Inflammatory macrophage (primary cell): ENCODE data around the gene INIP.

Experiments used
- DNase-seq, 2 donors: peaks; one replicate each; pipeline ENCODE4 v3.0.0-alpha.2; 2020 to 2022
- total RNA-seq, 18 experiments: gene quantifications; one replicate each; lab custom pipeline; 2026; ENCODE audit warnings: mixed read lengths in 6 of 18, inconsistent platforms in 2 of 18; lab: John Stamatoyannopoulos, UW

INIP gene, protein sequence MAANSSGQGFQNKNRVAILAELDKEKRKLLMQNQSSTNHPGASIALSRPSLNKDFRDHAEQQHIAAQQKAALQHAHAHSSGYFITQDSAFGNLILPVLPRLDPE
- 23.7 to 97.1 (median 65.8) reads per million in 18 experiments for total RNA-seq

DNA sequence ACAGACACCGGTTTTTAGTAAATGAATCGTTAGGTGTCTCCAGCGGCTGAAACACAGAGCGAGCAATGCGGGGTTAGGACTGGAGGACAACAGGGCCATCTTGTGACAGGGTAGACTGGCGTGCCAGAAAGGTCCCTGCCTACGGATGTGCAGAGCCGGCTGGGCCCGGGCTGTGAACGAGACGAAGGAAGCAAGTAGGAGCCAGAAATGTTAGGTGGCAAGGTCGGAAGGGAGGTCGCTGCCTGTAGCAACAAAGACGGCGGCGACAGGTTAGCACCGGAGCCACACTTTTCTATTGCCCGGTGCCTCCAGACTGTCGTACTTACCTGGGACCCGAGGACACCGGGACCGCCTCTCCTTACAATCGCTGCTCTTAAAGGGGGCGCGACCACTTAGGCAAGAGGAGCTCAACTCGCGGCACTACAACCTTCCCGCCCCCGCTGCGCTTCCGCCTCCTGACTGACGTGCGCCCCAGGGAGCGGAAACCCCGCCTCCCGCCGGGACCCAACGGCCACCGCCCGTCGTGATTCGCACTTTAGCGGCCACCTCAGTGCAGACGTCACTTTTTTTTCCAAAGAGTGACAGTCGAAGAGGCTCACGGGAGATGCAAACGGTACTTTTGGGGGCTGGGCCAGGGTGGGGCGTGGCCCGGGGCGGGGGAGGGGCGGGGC, at the start of gene INIP:
Gene INIP (minus strand): TSS at position 457 of the 671 bp plus-strand sequence. CDS start 1,632 bp downstream, outside the sequence.
- DNase-seq = peak; percentile 98 to 99

DNA sequence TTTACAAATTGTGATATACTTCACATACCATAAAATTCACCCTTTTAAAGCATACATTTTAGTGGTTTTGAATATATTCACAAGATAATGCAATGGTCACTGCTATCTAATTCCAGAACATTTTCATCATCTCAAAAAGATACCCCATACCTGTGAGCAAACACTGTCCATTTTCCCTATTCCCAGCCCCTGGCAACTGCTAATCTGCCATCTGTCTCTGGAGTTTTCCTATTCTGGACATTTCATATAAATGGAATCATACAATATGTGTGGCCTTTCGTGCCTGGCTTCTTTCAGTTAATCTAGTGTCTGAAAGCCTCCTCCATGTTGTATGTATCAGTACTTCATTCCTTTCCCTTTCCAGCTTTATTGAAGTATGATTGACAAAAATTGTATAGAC, 47.4 kb upstream of the INIP start:
- no peak for DNase-seq

DNA sequence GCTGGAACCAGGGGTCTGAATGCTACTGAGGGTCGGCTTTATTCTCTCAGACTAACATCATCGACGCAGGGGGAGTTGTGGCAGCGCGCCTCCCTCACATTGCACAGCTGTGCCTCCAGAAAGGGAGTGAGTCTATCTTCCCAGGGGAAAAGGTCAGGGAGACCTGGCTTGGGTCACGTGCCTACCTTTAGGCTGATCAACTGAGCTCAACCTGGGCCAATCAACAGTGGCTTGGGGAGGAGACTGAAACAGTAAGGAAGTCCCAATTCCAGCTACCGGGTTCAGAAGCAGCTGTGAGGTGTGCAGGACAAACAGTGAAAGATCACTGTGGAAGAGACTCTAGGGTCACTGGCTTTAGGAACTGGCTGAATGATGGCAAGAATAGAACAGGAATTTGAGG, 46.9 kb upstream of the INIP start:
- no peak for DNase-seq

DNA sequence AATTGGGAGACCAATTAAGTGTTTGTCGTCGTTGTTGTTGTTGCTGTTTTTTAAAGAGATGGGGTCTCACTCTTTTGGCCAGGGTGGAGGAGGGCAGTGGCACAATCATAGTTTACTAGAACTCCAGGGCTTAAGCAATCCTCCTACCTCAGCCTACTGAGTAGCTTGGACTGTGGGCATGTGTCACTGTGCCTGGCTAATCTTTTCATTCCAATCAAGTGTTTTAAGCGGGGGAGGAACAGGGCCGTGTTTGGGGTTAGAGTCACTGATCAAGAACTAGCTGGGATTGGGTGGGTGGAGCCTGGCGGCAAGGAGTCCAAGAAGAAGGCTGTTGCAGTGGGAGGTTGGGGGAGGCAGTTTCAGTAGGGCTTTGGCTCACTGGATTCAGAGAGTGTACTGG, 46.4 kb upstream of the INIP start:
- peak in 1 of 2 donors; percentile 47 for DNase-seq

DNA sequence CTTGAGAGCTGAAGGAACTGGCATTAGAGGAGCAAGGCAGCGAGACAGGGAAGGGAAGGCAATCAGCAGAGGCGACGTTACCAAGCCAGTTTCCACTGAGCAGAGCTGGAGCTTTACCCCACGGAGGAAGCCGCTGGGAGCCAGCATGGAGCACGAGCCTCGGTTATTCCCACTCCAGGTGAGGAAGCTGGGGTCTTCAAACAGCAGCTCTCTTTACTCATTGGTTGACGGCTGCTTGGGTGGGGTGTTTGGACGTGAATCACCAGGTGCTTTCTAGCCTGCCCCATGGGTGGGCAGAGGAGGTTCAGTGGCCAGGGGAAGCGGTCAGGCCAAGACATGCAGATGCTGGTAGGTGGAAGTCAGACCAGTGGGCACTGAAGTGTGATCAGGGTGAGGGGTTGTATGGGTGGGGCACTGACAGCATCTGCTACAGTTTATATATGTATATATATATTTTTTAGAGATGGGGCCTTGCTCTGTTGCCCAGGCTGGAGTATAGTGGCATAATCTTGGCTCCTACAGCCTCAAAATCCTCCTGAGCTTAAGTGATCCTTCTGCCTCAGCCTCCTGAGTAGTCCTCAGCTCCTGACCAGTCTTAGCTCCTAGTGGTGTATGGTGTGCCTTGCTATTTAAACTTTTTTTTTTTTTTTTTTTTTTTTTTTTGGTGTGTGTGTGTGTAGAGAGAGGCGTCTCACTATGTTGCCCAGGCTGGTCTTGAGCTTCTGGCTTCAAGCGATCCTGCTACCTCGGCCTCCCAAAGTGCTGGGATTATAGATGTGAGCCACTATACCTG, 45.0 kb upstream of the INIP start:
- no peak for DNase-seq

DNA sequence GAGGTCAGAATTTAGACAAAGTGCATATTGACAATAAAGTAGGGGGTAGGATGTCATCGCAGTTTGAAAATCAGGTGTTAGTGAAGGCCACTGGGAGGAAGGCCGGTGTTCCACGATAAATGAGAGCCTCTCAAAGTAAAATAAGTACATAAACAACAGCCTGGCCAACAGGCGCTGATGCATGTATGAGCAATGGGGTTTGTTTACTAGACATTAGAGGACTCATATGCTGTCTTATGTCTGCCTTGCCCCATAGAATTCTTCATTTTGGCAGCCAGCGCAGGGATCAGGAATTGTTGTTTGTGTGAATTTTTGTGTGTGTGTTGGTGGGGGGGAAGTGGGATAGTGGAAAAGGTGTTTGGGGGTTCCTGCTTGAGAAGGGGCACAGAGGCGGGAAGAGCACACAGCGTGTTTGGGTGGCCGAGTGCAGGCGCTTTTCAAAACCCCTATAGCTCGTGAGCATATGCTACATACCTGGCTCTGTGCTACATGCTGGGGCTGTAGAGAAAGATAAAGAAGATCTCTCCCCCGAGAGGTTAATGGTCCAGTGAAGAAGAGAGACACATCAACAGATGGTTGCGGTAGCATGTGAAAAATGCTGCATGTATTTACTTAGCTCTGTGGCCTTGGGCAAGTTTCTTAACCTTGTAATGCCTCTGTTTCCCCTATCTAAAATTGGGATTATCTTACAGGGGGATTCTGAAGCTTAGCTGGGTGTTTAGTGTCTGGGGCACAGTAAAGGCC, 44.2 kb upstream of the INIP start:
- DNase-seq = no peak

DNA sequence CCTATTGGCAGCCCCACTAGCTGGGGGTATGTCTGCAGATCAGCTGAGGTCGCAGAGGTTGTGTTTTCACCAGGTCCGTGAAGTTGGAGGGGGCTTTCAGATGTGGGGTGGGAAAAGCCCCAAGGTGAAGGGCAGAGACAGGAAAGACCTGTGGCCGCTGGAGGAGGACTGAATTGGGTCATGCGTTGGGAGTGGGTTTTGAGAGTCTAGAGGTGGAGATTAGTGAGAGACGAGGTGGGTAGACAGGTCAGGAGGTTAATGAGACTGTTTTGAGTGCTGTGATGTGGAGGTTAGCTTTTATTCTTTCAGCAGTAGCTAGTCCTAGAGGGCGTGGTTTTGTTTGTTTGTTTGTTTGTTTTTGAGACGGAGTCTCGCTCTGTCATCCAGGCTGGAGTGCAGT, 42.9 kb upstream of the INIP start:
- no peak for DNase-seq

DNA sequence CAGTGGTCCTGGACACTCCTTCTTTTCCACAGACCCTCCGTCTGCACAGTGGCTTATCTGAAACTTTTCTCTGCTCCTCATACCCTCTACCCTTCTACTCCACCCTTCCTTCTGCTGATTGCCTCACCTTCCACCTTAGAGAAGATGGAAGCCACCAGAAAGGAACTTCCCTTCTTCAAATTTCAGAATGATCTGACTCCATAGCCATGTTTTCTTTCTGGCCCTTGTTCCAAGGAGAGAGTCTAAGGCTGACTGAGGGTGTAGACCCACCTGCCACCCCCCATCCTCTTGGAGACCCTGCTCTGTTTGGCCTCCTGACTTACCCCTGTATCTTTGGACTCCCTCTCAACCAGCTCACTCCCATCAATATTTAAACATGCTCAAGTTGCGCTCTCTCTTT, 40.0 kb upstream of the INIP start:
- no peak for DNase-seq

DNA sequence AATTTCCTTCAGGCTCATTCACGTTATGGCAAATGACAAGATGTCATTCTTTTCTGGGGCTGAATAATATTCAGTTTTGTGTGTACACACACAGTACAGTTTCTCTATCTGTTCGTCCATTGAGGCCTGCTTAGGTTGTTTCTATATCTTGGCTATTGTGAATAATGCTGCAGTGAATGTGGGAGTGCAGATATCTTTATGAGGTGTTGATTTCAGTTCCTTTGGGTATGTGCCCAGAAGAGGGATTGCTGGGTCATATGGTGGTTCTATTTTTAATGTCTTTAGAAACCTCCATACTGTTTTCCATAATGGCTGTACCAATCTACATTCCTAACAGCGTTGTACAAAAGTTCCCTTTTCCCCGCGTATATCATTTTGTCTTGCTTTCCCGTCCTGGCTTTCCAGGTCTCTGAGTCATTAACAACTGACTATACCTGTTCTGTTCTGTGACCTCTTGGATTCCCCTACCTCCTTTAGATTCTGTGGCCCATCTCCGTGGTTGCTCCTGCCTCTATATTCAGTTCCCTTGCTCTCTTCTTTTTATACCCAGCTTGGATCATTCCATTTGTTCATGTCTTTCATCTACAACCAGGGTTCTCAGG, 39.5 kb upstream of the INIP start:
- no peak for DNase-seq

DNA sequence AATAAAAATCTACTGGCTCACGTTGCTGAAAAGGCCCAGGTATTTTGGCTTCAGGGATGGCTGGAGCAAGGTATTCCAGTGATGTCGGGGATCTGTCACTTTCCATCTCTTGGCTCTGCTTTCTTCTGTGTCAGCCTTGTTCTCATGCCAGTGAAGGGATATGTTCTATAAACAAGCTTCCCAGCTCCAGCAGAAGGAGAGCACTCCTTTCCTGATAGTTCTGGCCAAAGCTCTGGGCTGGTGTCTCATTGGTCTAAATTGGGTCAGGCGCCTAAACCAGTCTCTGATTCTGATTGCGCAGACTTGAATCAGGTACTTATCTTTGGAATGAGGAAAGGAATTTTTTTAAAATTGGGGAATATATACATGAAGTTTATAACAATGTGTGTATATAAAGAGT, 37.8 kb upstream of the INIP start:
- DNase-seq = no peak

DNA sequence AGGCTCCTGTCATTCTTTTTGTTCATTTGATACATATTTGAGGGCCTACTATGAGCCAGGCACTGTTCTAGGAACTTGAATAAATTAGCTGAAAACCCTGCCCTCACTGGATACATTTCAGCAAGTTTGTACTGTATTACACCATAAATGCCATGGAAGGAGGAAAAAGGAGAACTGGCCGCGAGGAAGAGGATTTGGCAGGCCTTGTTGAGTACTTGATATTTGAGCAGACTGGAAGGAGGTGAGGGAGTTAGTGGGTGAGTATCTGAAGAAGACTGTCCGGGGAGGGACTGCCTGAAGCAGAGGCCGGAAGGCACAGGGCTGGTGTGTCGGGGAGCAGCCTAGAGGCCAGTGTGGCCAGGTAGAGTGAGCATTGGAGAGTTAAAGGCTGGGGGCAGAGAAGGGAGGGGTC, 37.1 kb upstream of the INIP start:
- DNase-seq = peak; percentile 78 to 85

DNA sequence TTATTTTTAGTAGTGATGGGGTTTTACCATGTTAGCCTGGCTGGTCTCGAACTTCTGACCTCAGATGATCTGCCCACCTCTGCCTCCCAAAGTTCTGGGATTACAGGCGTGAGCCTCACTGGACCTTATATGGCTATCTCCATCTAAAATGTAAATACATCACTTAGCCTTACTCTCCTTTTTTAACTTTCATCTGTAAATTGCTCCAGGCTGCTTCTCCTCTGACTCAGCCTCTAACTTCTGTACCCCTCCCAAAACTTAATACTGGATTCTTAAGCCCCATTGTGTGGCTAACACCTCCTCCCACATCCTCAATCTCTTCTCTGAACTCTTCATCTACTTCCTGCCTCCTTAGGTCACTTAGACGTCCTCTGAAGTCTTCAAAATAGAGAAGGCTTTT, 36.7 kb upstream of the INIP start:
- DNase-seq = peak in 1 of 2 donors; percentile 17

DNA sequence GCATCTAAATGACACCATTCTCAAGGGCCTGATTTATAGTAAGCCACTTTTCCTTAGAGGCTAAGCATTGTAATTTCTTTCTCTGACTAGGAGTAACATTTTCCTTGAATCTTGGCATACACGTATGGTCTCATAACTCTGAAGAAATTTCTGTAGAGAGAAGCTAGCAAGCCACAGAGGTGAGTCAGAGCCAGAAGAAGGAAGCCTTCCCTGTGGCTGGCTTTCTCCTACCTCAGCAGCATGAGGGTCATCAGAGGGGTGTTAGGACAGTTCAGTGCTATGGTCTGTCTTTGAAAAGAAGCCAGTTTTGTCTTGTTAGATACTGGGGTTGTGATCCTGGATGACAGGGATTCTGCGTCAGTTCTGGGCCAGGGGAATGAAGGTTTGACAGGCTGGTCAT, 35.8 kb upstream of the INIP start:
- DNase-seq = peak; percentile 61 to 69

DNA sequence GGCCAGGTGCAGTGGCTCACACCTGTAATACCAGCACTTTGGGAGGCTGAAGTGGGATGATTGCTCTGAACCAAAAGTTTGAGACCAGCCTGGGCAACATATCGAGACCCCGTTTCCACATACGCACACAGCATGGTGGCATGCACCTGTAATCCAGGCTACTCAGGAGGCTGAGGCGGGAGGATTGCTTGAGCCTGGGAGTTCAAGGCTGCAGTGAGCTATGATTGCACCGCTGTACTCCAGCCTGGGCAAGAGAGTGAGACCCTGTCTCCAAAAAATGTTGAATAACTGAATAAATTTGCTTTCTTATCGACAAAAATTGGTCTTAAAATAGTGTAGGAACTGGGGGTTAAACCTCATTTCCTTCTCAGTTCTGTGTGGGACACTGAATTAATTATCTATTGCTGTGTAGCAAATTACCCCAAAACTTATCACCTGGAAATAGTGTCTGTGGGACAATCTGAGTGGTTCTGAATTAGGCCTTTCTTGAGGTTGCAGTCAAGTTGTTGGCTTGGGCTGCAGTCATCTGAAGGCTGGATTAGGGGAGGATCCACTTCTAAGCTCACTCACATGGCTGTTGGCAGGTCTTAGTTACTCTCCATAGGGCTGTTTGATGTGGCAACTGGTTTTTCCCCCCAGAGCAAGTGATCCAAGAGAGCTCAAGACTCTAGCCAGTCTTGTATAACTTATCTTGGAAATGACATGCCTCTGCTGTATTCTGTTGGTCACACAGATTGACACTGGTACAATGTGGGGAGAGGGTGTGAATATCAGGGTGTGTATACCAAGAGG, 34.6 kb upstream of the INIP start:
- DNase-seq = peak in 1 of 2 donors; percentile 20

DNA sequence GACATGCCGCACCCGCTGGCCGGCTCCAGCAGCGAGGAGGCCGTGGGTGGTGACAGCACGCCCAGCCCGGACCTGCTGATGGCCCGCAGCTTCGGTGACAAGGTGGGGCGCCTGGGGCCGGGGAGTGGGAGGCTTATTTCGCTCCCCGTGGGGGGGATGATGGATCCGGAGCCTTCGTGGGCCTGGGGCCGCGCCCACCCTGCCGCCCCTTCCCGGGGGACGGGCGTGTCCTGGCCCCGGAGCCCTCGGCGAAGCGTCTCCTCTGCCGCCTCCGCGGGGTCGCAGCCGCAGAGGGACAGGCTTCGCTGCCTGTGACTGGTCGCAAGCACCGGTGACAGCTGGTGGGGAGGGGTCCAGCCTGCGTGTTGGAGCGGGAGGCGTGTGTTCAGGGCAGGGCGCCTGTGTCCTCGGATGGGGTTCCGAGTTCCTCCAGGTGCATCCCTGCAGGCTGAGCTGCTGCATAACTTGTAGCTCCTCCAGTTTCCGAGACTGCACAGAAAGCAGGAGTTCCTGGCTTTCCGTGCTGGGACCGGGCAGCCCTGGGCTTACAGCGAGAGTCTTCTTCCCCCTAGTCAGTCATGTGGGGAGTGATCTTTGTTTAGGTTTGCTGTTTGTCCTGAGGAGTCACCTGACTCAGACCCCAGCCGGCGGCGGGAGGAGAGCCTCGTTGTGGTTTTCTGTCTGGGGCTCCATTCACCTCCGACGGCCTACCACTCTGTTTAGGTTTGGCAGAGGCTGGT, 33.3 kb upstream of the INIP start:
- DNase-seq = peak; percentile 66 to 72

DNA sequence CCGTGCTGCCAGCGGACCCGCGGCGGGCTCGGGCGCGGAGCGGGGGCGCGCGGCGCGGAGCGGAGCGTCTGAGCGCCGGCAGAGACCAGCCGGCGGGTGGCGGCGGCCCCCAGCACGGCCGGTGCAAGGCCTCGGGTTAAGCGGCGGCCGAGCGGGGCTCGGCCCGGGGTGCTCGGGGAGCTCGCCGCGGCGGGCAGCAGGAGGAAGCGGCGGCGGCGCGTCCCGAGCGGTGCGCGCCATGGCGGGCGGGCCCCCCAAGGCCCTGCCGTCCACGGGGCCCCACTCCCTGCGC, 32.8 kb upstream of the INIP start:
- DNase-seq = no peak

DNA sequence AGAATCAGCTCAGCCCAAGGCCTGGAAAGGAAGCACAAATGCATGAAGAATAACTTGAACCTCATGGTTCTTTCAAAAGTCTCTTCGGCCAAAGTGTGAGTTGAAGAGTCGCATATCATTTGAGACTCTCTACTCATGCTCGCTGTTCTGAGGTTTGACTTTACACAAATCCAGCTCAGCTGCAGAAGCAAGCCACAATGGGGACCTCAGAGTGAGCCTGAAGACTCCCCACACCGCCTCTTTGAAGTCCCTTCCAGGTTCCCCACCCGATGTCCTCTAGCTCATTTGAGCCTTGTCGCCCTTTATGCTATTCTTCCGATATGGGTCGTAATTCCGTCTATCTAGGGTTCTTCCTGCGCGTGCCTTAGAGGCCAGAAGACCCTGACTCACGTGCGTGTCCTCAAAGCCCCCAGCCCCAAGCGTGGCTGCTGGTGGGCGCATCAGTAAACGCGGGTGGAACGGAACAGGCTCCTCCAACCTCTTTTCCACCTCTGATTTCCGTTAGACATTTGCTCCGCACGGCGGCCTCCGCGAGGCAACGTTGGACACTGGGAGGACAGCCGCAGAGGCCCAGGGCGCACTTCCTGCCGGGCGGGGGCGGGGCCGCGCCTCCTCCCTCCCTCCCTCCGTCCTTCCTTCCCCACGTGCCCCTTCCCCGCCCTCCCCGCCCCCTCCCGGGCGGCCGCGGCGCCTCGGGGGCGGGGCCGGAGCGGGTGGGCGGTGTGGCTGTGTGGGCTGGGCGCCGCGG, 32.3 kb upstream of the INIP start, which contains the start of gene SNX30:
Gene SNX30 (plus strand): TSS at position 745 of the 748 bp plus-strand sequence. CDS start 242 bp downstream, outside the sequence.
- peak; percentile 88 to 90 for DNase-seq

DNA sequence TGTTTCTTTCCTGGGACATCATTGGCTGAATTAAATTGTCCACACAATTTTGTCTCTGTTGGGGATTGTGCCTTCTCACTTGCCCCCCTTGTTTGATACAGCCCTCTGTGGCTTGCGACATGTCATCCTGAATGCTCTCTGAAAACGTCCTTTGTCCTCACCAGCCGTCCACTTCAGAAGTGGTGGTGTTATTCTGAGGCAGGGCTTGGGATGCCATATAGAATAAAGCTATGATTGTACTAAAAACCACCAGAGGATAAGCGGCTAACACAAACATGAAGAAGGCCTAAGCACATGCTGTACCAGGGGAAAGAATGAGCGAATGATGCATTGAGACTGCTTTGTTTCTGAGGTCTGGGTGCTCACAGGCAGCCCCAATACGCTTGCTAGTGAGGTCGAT, 29.2 kb upstream of the INIP start:
- DNase-seq = no peak

DNA sequence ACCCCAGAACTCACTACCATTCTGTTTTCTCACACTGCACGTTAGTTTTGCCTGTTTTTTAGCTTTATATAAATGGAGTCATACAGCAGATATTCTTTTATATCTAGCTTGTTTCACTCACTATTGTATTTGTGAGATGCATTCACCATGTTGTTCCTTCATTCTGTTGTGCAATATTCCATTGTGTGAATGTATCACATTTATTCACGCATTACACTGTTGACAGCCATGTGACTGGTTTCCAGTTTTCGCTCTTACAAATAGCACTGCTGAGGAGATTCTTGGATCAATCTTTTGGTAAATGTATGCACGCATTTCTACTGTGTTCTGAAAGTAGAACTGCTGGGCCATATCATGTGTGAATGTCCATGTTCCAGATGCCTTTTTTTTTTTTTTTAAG, 26.3 kb upstream of the INIP start:
- DNase-seq = no peak

DNA sequence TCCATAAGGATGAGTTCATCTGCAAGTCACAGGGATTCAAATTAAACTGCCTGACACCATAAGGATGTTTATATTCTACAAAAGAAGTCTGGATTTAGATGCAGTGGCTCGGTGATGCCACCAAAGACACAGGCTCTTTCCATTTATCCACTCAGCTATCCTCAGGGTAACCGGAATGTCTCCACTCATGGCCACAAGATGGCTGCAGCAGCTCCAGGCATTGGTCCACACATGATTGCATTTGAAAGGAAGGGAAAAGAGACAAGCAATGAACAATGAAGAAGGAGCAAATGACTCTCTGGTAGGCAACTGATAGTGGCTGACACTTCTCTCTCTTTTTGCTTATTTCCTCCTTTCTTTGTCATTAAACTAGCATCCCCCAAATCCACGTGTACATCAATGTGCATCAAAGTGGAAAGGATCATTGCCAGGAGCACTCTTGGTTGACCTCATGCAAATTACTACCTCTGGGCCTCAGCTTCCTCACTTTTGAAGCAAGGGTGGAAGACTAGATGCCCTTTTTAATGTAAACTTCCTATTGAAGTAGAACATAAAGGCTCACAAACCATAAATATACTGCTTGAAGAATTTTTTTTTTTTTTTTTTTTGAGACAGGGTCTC, 25.4 kb upstream of the INIP start:
- no peak for DNase-seq
